ENCODE measurements around the gene AFMID. TPM values are rescaled to one million over a fixed set of nuclear protein-coding genes. Genes with fewer than 3 reads are reported as not detected.

The AFMID gene
- total RNA-seq, 2 donors from 2014 or later: 44.2 to 59.4 TPM

- H3K36me3 Mint-ChIP-seq (ENCODE audit: low read depth): no peaks in the 10 kb centered on the region
- peaks cover 37% of the 10 kb centered on the region for H3K4me1 Mint-ChIP-seq
- H3K4me3 Mint-ChIP-seq: peak overlapping the region; percentile 69
- H3K27me3 Mint-ChIP-seq: no peaks in the 10 kb centered on the region
- no peak for ATAC-seq (replicated peaks)
- no peak overlapping the region for H3K27ac Mint-ChIP-seq
- H3K9me3 Mint-ChIP-seq: no peaks in the 10 kb centered on the region
Measured at GRCh38 chr17:78255029-78255656, 68.0 kb downstream of the AFMID start.

- Mint-ChIP-seq H3K27me3 (no peaks in the 10 kb centered on the region), H3K4me3 (no peak overlapping the region), H3K36me3 (ENCODE audit: low read depth) (no peaks in the 10 kb centered on the region), H3K4me1 (peaks cover 37% of the 10 kb centered on the region), H3K27ac (no peak overlapping the region), H3K9me3 (no peaks in the 10 kb centered on the region)
- ATAC-seq (replicated peaks): no peak
Measured at GRCh38 chr17:78255953-78256706, 69.0 kb downstream of the AFMID start.

GRCh38 chr17:78256707-78257591, 69.8 kb downstream of the AFMID start:
- Mint-ChIP-seq H3K4me1 (peaks cover 32% of the 10 kb centered on the region), H3K27ac (no peak overlapping the region), H3K27me3 (no peaks in the 10 kb centered on the region), H3K36me3 (ENCODE audit: low read depth) (no peaks in the 10 kb centered on the region), H3K4me3 (no peak overlapping the region), H3K9me3 (no peaks in the 10 kb centered on the region)
- ATAC-seq (replicated peaks): no peak

Other genes with a start within 250 kb of the AFMID start
- 10 to 100 TPM; 15.6 to 19.1 TPM for gene TNRC6C, start 228.7 kb upstream of the AFMID start, total RNA-seq
- 100 to 1,000 TPM; 165 to 351 TPM for gene TMC6, start 58.6 kb upstream of the AFMID start, total RNA-seq
- 100 to 1,000 TPM; 126 to 250 TPM for gene TMC8, start 56.6 kb upstream of the AFMID start, total RNA-seq
- gene C17orf99, start 41.0 kb upstream of the AFMID start, total RNA-seq: under 1 TPM; 0.67 to 0.82 TPM
- 100 to 1,000 TPM in 1 of 2 donors, 10 to 100 TPM in 1; 90.4 to 118 TPM for gene SYNGR2, start 18.8 kb upstream of the AFMID start, total RNA-seq
- gene TK1, start 310 bp upstream of the AFMID start, total RNA-seq: 100 to 1,000 TPM; 149 to 181 TPM
- 100 to 1,000 TPM in 1 of 2 donors, 10 to 100 TPM in 1; 68.6 to 104 TPM for gene BIRC5, start 26.9 kb downstream of the AFMID start, total RNA-seq
- not detected for gene TMEM235, start 44.3 kb downstream of the AFMID start, total RNA-seq
- gene SOCS3, start 172.7 kb downstream of the AFMID start, total RNA-seq: 100 to 1,000 TPM; 129 to 175 TPM
- gene PGS1, start 191.3 kb downstream of the AFMID start, total RNA-seq: 100 to 1,000 TPM in 1 of 2 donors, 10 to 100 TPM in 1; 76.1 to 101 TPM